GM08714 (cell line): ENCODE measurements around the gene SP2.

ENCODE experiments used
- H3K4me3 ChIP-seq: fragments of 200-500 bp; sonication (Bioruptor generic); 2 replicates; pipeline ENCODE4 v1.5.1; 2014; ENCODE audit warnings: mild to moderate bottlenecking, low read length, inconsistent platforms
- ZNF274 ChIP-seq: IDR thresholded peaks from 2 replicates; pipeline ENCODE4 v1.6.1; 2012; ENCODE audit warnings: mild to moderate bottlenecking, low read depth, low read length

The SP2 gene

GRCh38 chr17:47878203-47879027 lies 17.6 kb upstream of the SP2 start:
- H3K4me3 ChIP-seq = no peak overlapping the region
- TF ChIP-seq ZNF274 = no peak

- no peak overlapping the region for H3K4me3 ChIP-seq
- TF ChIP-seq ZNF274 = no peak
Measured at GRCh38 chr17:47879028-47879585, 16.9 kb upstream of the SP2 start.

- TF ChIP-seq ZNF274 = no peak
- H3K4me3 ChIP-seq = no peak overlapping the region
Measured at GRCh38 chr17:47879776-47880454, 16.1 kb upstream of the SP2 start.

GRCh38 chr17:47882247-47882646 lies 13.8 kb upstream of the SP2 start:
- no peak overlapping the region for H3K4me3 ChIP-seq
- TF ChIP-seq ZNF274 = no peak

- TF ChIP-seq ZNF274 = no peak
- H3K4me3 ChIP-seq = no peak overlapping the region
Measured at GRCh38 chr17:47882695-47883588, 13.1 kb upstream of the SP2 start.

- no peak overlapping the region for H3K4me3 ChIP-seq
- TF ChIP-seq ZNF274 = no peak
Measured at GRCh38 chr17:47883589-47884426, 12.2 kb upstream of the SP2 start.

- TF ChIP-seq ZNF274 = no peak
- no peak overlapping the region for H3K4me3 ChIP-seq
Measured at GRCh38 chr17:47884427-47884740, 11.7 kb upstream of the SP2 start.

GRCh38 chr17:47884905-47885730 lies 10.9 kb upstream of the SP2 start:
- TF ChIP-seq ZNF274 = no peak

GRCh38 chr17:47888293-47888692 lies 7.7 kb upstream of the SP2 start:
- TF ChIP-seq ZNF274 = no peak
- H3K4me3 ChIP-seq = no peak overlapping the region

More at GRCh38 chr17:47884905-47885730, 10.9 kb upstream of the SP2 start:
- H3K4me3 ChIP-seq = no peak overlapping the region

- TF ChIP-seq ZNF274 = no peak
- H3K4me3 ChIP-seq = no peak overlapping the region
Measured at GRCh38 chr17:47889734-47890529, 6.1 kb upstream of the SP2 start.

- TF ChIP-seq ZNF274 = no peak
Measured at GRCh38 chr17:47891545-47892088, 4.4 kb upstream of the SP2 start.

More at GRCh38 chr17:47891545-47892088, 4.4 kb upstream of the SP2 start:
- H3K4me3 ChIP-seq = no peak overlapping the region
